SIG-M5 treated with dmso at 0.1 percent for 504 hours (cell line): Measurements from ENCODE around the gene RIMBP2.

ENCODE experiments used
- DNase-seq: peaks from one replicate; lab custom pipeline; 2025; ENCODE audit not compliant: unreplicated experiment; lab: John Stamatoyannopoulos, UW

The RIMBP2 gene

DNA sequence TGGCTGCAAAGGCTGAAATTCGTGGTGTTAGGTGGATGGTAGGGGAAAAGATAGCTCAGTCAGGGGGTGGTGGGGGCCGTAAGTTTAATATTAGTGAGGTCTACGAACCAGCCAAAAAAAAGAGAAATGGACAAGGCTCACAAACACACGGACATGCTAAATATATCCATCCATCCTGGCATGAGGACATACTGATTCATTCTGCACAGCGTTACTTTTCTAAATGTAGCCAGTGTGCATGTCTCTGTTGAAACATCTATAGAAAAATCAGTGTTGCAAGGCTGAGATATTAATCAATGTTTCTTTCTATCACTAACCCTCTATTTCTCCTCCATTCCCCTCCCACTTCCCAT lies 227.8 kb downstream of the RIMBP2 start:
- DNase-seq: no peak

DNA sequence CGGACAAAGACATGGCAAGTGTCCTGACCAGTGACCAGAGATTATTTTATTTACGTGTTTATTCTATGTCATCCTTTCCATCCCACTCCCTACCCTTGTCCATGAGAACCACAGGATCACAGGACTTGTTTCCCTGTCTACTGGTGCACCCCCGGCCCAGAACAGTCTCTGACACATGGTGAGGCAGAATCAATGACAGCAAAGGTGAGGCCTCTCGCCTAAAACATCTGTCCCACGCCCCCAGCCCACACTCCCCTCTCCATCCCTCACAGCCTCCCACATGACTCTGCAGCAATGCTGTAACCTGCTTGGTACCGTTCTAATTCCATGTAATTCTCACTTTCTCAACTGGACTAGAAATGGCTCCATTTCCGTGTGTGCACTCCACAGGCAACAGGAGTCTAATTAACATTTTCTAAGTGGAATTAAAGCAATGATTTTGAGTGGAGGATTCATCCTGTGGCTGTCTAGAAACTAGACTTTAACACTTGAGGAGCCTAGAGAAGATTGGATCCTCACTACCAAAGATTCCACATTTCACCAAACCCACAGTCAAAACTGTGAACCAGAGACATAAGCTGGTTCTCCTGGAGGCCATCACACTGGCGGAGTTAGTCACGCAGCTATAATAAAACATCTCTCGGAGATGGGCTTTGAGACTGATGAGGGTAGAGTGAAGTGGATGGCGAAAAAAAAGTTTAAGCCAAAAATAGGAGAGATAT lies 228.3 kb downstream of the RIMBP2 start:
- no peak for DNase-seq

DNA sequence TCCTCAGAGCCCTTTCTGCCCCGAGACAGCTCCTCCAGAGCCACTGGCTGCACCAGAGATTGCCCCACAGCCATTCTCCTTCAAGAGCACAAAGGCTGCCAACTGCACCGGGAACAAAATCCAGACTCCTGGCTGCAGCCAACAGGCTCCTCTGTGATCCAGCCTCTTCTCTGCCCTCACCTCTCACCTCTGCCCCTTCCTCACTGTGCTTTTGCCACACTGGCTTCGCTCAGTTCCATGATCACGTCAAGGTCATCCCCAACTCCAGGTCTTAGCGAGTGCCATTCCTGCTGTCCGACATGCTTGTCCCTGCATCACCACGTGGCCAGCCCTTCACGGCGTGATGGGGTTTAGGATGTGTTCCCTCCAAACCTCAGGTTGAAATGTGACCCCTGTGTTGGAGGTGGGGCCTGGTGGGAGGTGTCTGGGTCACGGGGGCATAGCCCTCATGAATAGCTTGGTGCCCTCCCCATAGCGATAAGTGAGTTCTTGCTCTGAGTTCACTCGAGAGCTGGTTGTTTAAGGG lies 229.1 kb downstream of the RIMBP2 start:
- no peak for DNase-seq

DNA sequence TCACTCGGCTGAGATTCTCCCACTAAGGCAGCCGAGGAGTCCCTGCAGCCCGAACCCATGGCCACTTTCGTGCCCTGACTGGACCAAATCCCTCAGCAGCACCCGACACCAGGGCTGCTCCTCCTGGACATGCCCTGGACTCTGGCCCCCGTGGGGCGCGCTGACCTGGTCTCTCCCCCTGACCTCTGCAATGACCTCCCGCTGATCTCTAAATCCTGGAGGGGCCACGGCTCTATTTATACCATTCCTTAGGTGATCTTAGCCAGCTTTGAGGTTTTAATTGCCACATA lies 230.0 kb downstream of the RIMBP2 start:
- no peak for DNase-seq

DNA sequence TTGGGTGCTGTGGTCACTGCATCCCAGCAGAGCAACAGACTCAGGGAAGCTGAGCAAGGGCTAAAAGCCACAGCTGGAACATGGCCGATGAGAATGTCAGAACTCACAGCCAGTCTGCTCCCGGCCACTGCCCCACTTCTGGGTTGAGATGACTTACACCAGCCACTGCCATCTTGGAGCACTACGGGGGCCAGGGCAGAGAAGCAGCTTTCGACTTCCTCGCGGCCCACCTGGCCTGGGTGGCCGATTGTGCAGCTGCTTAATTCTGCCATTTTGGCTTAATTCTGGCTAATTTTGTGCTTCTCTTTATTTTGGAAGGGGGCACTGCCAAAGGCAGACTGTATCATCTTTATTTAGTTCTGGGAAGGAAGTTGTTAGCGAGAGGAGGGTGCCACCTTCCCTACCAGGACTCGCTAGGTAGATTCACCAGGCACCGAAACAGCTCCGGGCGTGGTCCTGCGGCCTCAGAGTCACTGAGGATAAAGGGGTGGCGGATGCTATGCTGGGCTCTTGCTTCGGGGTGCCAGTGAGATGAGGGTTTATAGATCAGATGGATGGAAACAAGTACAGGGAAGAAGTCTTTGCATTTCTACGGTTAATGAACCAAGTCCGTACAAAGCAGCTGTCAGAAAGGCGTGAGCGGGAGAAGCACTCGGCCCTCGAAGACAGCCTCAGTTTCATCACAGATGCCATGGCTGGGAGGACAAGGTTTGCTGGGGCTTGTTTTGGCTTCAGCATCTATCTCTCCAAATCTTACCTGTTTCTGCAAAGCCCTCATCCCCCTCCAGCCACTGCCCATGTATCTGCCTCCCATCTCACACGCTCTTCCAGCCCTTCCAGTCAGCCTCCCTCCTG lies 230.6 kb downstream of the RIMBP2 start:
- DNase-seq: no peak

DNA sequence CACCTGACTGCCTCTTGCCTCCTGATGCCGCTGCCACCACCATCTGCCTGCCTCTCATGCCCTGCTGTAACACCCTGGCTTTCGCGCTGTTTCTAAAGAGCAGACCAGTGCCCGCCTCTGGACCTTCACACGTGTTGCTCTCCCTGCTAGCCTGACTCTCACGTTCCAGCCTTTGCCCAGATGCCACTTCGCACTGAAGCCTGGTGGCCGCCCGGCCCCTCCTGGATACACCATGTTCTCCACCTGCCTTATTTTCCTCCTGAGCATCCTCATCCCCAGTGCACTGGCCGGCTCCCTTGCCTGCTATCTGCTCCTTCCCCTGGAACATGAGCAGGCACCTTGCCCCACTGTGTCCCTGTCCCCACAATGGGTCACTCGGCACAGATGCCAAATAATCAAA lies 231.9 kb downstream of the RIMBP2 start:
- DNase-seq: no peak

DNA sequence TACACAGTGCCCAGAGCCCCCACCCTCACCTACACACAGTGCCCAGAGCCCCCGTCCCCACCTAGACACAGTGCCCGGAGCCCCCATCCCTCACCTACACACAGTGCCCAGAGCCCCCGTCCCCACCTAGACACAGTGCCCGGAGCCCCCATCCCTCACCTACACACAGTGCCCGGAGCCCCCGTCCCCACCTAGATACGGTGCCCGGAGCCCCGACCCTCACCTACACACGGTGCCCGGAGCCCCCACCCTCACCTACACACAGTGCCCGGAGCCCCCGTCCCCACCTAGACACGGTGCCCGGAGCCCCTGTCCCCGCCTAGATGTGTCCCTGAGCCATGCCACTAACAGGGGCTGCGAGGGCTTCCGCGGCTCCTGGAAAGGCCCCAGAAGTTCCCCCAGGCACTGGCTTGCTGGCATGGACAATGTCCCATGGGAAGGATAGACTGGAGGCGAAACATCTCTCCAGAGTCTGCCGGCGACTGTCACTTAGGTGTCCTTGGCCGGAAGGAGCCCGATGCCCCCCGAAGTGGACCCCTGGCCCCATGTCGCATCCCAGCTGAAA lies 232.4 kb downstream of the RIMBP2 start:
- no peak for DNase-seq

DNA sequence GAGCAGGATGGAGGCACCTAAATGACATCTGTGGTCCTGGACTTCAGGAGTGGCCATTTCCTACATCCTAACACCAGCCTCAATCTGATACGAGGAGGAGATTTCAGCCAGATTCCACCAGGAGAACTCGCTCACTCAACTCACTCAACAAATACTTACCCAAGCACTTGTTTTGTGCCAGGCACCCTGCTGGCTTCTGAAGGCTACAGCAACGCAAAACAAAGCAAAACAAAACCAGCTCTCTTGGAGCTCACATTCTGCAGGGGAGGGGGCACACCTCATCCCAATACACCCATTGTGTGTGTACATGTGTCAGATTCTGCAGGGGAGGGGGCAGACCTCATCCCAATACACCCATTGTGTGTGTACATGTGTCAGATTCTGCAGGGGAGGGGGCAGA lies 233.7 kb downstream of the RIMBP2 start:
- DNase-seq: no peak

DNA sequence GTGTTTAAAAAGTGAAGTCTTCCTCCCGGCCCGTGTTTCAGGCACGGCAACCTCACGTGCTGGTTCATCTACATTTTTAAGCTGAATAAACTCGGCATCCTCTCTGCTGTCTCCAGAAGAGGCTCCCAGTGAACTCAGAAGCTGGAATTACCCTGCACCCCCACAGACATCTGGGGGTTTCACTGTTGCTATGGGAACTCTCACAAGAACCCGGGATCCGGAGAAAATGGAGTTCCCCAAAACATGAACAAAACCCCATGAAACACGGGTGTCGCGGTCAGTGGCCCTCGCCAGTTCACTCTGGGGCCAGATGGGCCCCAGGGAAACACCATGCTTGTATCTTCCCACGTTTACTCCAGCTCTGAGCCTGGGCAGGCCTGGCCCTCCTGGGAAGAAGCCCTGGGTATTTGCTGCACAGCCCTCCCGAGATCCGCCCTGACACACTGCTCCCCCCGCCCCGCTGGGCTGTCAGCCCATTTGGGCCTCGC lies 234.7 kb downstream of the RIMBP2 start:
- DNase-seq: no peak

DNA sequence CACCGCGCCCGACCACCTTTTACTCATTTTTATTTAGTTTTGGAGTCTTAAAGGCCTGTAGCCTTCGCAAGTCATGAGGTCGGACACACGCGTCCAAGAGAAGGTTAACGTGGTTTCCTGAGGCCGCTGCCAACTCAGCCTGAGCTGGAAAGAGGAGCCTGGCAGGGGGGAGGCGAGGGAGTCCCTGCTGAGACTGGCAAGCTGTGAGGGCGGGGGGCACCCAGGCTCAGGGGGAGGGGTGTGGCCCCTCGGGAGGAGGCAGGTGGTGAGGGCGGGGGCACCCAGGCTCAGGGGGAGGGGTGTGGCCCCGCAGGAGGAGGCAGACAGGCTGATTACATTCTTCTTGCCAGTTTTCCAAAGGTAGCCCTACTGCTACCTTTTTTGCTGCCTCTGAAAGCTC lies 235.2 kb downstream of the RIMBP2 start:
- no peak for DNase-seq

DNA sequence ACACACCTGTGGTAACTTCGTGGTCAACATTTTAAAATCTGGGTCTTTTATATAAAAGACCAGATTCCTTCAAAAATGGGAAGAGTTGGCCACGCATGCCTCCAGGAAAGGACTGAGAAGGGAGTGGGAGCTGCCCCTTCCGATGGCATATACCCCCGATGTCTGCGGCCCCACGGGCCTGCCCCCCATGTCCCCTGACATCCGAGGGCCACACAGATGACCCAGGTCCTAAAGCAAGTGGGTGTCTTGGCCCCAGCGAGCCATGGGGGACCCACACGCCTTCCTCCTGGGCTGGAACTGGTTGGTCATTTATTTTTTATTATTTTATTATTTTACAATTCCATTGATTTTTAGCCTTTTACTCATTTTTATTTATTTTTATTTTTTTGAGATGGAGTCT lies 235.9 kb downstream of the RIMBP2 start:
- DNase-seq: no peak

DNA sequence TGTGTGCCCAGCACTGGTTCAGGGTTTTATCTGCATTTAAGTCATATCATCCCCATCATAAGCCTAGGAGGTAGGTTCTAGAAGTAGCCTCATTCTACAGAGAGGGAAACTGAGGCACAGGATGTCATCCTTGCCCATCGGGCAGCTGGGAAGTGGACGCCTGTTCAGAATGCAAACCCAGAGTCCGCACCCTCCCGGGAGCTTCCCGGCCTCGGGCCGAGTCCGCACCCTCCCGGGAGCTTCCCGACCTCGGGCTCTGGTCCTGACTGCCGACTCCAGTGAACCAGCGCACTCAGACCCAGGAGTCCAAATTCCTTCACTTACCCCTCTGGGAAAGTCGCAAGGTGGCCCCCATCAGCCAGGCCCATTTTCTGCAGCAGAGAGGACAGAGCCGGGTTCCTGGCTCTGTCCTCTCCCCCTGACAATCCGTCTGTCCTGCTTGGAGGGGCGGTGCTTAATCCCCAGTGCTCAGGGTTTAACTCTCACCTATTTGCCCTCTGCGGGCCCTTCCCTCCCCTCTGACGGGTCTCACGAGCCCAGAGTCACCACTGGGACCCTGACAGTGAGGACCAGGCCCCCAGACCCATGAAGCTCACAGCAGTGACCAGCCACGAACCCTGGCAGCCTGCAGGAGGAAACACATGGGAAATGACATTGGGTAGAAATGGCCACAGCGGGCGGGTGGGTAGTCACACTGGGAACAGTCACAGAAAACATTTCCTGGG lies 236.5 kb downstream of the RIMBP2 start:
- no peak for DNase-seq

DNA sequence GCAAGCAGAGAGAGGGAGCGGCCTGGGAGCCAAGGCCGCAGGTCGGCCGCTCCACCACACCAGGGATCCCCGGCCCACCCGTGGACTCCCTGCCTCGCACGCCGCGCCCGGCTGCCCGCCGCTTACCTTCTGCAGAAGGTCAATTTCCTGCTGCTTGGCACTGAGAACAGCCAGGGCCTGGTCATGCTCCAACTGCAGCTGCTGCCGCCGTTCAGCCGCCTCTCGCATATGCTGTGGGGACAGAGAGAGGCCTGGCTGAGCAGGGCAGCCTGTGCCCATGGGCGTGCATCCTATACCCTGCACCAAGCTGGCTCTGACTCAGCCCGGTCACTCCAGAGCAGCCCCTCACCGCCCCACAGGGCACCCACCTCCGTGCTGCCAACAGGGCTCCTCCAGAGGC lies 237.3 kb downstream of the RIMBP2 start:
- no peak for DNase-seq

DNA sequence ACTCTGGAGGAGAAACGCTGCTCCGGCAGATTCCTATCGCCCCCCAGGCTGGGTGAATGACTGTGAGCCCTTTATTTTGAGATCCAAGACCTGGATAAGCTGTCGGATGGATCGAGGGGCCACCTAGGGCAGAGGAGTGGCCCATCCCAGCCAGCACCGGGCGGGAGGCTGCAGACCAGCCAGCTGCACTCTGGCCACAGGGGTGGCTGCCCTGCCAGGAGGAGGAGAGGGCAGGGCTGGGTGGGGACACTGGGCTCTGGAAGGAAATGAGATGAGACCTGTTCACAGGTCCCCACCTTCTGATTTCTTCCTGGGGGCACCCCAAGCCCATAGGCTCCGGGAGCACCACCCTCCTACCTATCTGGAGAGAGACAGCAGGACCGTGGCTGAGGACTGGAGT lies 238.4 kb downstream of the RIMBP2 start:
- DNase-seq: no peak

DNA sequence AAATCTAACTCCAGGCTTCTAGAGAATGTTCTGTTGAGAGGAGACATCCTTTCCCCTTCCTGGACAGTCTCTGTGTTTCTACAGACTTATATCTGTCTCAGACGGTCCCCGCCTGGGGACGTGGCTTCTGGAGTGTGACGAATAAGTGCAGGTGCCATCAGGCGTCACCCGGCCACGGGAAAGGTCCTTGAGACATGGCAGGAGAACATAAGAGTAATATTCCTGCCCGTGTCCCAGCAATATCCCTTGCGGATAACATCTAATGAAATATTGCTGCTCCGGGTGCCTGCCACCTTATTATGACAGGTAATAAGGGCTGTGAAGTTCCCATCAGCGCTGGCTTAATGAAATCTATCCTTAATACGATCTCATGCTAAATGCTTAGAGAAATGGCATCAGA lies 238.8 kb downstream of the RIMBP2 start:
- DNase-seq: no peak

DNA sequence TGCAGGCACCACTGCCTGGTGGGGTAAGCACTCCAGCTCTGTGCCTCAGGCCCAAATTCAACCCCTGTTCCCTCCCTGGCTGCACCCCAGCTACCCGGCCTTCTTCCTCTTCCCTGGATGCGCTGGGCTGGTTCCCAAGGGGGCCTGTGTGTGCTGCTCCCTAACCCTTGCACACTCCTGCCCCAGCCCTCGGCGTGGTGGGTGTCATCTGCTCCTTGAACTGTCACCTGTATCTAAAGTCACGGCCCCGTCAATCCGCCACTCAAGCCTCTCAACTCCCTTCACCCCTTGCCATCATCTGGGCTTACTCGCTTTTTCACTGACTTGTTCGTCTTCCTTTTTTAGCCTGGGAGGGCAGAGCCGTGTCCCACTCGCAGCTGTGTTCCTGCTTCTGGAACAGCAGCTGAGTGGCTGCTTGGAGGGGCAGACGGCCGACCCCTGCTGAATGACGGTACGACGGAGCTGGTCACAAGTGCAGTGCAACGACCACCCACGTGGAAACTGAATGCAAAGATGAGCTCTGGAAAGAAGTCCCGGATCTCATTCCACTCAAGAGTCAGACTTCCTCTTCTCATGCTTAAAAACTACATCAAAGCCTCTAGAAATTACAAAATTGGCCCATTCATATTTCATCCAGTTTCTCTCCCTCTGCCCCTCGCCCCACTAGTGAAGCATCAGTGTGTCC lies 239.5 kb downstream of the RIMBP2 start:
- no peak for DNase-seq

DNA sequence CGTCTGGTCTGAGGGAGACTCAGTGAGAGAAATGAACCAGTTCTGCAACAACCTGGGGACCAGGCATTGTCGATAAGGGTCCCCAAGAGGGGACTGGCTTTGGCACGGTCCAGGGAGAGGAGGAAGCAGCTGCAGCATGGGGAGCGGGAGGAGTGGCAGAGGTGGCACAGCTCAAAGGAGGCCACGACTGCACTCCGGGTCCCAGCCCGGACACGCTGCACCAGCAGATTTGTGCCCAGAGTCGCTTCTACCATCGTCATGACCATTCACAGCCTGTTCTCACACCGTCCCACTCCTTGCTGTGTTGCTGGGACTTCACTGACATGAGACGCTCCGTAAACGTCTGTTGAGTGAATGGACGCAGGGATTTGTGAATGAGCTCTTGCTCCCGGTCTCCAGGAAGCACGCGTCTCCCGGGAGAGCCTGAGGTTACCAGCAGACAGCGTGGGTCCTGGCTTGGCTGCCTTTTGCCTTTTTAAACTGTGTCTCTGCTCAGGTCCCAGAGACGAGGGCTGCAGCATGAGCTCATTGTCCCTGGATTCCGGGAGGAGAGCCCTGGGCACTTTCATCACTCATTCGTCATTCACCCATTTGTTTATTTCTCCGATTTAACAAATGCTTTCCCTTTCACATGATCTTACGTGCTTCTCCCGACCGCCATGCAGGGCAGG lies 241.4 kb downstream of the RIMBP2 start:
- DNase-seq: no peak

DNA sequence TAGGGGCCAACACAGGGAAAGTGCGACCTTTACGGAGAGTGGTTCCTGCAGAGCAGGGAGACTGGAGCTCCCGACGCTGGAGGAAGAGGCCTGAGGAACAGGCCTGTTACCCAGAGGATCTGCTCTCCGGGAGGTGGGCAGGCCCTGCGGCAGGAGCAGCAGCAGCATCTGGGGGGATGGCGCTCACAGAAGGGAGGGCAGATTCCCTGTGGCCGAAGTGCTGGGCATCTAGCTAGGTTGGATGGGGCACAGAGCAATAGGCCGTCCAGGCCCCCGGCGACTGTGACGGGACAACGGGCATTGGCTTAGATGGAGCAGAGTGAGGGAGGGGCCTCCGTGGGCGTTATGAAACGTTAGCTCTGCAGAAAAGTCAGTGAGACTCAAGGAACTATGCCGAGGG lies 242.8 kb downstream of the RIMBP2 start:
- no peak for DNase-seq

DNA sequence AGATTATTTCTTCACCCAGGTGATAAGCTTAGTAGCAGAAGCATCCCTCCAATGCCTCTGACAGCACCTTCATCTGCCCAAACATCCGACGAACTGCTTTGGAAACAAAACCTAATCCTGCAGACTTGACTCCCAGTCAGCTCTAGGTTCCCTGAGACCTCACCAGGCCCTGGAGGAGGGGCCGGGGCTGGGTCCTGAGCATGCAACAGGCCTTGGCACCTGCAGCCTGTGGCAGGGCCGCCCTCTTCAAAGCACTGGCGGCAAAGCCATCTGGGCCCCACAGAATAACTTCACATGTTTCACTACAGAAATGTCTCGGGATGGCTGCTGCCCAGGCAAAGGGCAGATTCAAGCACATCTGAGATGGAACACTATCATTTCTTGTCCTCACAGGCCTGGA lies 245.1 kb downstream of the RIMBP2 start:
- no peak for DNase-seq

DNA sequence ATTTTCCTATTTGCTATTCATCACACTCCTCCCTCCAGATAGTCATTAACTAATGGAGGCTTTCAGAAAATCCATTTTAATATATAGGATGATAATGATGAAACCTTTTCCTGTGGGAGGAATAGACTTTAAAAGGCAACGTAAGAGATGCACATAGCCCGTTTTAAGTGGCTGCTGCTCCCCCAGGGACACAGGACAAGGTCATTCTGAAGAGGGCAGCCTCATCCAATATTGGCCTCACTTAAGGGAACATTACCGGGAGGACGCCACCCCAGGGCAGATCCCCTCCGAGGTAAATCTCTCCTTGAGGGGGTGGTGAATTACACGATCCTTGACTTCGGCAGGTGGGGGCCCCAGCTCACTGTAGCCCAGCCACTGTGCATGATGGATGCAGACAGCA lies 246.5 kb downstream of the RIMBP2 start:
- no peak for DNase-seq
